Measurements from ENCODE around the gene HPN.
"Not testable (repeated sequence)": the region's sequence is repeated elsewhere in the genome, so short reads cannot be mapped to it uniquely, and the experiment has no call there.

HPN gene

DNA sequence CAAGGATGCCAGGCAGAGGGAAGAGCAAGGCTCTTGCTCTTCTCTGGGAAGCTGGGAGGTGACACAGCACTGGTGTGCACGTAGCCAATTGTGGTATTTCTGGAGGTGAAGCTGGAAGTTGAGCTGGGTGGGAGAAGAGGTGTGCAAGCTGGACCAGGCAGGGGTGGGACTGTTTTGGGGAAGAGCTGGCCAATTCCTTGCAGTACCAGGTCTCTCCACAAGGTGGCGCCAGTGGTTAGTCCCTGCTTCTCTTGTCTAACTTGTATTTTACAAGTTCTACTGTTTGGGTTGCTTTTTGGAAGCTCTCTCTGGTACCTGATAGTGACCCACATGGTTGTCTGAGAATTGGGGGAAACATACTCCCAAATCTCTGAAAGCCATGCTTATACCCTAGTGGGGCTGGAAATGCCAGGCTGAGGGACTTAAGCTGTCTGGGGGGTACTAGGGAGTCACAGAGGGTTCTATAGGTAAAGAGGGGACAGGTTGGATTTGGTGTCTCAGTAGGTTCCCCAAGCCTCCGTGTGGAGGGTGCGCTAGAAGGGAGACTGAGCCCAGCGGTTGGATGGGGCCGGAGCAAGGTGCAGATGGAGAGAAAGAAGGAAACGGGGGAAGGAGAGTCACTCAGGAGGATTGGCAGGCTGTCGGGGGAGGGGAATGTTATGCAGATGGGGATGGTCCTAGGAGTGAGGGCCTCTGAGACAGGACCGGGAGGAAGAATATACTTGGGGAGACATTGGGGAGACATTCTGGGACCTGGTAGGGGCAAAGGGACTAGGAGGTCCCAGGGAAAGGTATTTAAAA is 3.0 kb downstream of the HPN start:
- peak; percentile 72 for DNase-seq

DNA sequence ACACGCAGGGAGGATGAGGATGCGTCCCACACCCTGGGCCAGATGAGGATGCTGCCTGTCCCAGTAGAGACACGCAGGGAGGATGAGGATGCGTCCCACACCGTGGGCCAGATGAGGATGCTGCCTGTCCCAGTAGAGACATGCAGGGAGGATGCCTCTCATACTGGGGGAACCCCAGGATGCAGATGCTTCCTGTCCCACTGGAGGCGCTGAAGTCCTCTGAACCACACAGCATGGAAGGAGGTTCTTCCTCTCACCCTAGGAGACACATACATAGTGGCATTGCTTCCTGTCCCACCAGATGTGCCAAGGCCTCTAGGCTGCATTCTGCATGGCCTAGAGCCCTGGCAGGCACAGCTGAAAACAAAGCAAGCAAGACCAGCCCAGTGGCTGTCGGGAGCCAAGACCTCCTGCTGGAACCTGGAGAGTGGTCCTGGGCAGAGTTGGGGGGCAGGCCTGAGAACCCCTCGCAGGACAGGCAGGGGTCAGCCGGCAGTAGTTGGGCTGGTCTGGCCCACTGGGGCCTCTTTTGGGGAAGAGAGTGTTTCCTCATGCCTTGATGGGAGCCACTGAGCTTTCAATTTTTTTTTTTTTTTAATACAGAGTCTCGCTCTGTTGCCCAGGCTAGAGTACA is 4.3 kb downstream of the HPN start:
- peak; percentile 52 for DNase-seq

GRCh38 chr19:35046461-35046860 is 4.9 kb downstream of the HPN start:
- no peak for DNase-seq

- peak; percentile 85 for DNase-seq
Measured at GRCh38 chr19:35048911-35049411, 7.4 kb downstream of the HPN start.

- peak; percentile 68 for DNase-seq
Measured at GRCh38 chr19:35049456-35049855, 7.9 kb downstream of the HPN start.

- not testable (repeated sequence) for DNase-seq
Measured at GRCh38 chr19:35050662-35051061, 9.1 kb downstream of the HPN start.

DNA sequence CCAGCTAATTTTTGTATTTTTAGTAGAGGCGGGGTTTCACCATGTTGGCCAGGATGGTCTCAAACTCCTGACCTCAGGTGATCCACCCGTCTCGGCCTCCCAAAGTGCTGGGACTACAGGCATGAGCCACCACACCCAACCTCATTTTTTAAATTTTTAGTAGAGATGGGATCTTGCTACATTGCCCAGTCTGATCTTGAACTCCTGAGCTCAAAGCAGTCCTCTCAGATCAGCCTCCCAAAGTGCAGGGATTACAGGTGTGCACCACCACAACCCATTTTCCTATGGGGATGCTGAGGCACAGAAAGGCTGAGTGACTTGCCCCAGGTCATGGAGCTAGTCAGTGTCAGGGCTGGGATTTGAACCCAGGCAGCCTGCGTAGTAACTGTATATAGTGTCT is 9.7 kb downstream of the HPN start:
- not testable (repeated sequence) for DNase-seq

DNA sequence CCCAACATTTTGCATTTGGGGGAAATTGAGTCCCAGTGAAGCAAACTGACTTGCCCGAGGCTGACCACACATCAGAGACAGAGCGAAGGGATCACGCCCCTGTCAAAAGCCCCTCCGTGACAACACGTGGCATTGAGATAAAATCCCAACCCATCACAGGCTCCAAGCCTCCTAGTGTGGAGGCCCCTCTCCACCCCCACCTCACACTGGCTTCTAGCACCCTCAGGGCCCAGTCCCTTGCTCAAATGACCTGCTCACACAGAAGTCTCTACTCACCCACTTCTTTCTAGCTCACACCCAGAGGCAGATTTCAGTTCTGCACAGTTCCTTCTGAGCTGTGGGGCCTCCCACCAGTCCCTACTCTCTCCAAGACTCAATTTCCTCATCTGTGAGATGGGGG is 10.3 kb downstream of the HPN start:
- DNase-seq: no peak

- DNase-seq: peak; percentile 22
Measured at GRCh38 chr19:35052599-35053190, 11.2 kb downstream of the HPN start.

DNA sequence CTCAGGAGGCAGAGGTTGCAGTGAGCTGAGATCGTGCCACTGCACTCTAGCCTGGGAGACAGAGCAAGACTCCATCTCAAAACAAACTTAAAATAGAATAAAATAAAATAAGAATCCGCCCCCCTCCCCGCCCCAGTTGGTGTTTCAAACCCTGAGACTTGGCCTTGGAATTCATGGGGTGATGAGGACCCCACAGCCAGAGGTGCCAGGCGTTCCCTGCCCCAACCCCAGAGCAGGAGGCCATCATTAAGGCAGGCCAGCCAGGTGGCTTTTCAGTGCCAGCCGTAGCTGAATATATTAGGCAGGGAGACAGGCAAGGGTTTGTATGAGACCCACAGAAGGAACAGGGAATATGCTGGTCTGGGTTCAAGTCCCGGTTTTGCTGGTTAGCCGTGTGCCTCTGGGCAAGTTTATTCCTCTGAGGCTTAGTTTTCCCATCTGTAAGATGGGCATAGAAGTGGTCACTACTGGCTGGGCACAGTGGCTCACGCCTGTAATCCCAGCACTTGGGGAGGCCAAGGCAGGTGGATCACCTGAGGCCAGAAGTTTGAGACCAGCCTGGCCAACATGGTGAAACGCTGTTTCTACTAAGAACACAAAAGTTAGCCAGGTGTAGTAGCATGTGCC is 12.3 kb downstream of the HPN start:
- no peak for DNase-seq

- no peak for DNase-seq
Measured at GRCh38 chr19:35054626-35055025, 13.1 kb downstream of the HPN start.

DNA sequence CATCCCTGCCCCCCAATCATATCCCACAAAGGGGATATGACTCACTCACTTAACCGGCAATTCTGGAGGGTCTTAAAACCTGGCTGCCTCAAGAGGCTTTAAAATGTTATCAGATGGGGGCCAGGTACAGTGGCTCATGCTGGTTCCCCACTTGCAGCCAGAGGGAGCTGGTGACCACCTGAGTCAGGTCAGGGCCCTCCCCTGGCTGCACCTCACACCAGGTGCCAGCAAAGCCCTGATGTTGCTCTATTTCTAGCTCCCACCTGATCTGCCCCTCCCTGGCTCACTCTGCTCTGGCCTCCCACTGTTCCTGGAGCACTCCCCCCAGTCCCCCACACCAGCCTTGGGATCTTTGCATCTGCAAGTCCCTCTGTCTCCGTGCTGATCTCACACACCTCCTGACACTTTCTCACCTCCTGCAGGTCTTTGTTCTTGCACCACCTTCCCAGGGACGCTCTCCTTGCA is 14.2 kb downstream of the HPN start:
- no peak for DNase-seq

DNA sequence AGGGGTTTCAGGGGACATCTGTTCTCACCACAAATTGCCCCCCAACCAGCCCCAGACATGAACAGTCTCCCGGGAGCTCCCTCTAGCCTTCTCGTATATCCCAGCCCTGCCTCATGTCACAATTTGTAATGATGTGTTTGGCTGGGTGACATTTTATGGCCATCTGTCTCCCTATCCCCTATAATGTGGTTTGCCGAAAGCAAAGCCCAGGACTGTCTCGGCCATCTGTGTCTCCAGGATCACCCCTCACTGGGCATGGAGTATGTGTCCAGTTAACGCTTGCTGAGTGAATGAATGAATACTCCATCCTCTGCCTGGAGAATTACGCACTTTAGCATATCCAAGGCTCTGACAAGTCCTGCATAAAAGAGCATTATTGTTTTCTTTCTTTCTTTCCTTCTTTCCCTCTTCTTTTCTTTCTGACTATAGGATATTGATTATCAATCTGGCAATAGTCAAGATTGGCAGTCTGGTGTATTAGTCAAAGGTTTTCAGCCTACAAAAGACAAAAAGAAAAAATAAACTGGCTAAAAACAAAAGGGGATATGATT is 15.1 kb downstream of the HPN start:
- no peak for DNase-seq

DNA sequence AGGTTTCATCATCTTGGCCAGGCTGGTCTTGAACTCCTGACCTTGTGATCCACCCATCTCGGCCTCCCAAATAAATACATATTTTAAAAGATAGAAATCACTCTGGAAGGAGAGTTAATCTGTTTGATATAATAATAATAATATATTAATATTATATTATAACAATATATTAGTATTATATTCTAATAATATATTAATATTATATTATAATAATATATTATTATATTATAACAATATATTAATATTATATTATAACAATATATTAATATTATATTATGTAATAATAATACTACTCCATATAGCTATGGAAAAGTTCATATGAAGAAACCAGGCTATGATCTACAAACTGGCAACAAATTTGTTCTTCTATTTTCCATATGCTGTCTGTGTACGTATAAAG is 16.8 kb downstream of the HPN start:
- DNase-seq: no peak

DNA sequence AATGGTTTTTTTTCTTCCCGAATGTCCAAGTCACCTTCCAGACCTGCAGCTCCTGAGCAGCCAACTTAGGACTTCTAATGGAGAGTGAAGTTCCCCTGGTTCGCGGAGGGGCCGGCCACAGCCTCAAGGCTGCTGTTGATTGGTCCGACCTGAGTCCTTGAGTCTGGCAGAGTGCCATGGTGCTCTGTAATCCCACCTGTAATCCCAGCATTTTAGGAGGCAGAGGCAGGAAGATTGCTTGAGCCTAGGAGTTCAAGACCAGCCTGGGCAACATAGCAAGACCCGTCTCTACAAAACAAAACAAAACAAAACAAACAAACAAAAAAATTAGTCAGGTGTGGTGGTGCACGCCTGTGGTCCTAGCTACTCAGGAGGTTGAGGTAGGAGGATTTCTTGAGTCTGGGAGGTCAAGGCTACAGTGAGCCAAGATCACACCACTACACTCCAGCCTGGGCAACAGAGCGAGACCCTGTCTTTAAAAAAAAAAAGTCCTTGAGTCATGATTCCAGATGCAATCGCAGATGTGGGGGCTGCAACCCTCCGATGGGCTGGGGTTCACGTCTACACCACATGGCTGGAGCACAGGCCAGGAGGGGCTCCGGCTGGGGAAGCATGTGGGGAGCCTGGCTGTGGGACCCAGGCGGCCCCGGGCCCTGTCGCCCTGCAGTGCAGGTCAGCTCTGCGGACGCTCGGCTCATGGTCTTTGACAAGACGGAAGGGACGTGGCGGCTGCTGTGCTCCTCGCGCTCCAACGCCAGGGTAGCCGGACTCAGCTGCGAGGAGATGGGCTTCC is 17.7 kb downstream of the HPN start:
- no peak for DNase-seq

- DNase-seq: no peak
Measured at GRCh38 chr19:35059799-35060091, 18.2 kb downstream of the HPN start.

DNA sequence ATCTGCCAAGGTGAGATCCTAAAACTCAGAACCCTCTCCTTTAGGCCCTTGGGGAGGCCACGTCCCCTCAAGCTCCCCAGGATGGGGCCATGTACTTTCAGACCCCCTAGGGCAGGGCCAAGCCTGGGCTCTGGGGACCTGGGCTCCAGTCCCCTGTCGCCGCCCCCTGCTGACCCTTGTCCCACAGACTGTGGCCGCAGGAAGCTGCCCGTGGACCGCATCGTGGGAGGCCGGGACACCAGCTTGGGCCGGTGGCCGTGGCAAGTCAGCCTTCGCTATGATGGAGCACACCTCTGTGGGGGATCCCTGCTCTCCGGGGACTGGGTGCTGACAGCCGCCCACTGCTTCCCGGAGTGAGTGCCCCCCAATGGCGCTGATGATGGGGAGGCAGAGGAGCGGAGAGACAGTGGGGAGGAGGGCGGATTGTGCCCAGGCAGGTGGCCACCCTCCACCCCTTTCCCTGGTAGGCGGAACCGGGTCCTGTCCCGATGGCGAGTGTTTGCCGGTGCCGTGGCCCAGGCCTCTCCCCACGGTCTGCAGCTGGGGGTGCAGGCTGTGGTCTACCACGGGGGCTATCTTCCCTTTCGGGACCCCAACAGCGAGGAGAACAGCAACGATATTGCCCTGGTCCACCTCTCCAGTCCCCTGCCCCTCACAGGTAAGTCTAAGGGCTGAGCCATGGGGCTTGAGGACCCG is 18.8 kb downstream of the HPN start:
- DNase-seq: no peak

DNA sequence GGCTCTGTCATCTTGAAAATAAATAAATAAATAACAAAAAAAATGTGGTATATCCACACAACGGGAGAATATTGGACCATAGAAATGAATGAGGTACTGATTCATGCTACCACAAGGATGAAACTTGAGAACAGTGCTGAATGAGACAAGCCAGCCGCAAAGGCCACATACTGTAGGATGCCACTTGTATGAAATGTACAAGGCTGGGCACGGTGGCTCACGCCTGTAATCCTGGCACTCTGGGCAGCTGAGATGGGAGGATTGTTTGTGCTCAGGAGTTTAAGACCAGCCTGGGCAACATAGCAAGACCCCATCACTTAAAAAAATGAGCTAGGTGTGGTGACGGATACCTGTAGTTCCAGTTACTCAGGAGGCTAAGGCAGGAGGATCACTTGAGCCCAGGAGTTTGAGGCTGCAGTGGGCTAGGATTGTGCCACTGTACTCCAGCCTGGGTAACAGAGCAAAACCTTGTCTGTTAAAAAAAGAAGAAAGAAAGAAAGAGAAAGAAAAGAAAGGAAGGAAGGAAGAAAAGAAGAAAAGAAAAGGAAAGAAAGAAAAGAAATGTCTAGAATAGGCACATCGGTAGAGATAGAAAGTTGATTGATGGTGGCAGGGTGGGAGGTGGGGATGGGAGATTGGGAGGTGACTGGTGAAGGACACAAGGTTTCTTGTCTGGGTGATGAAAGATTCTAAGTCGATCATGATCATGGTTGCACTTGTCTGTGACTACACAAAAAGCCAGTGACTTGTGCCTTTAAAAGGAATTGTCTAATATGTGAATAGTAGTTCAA is 20.3 kb downstream of the HPN start:
- no peak for DNase-seq

GRCh38 chr19:35062942-35063341 is 21.4 kb downstream of the HPN start:
- no peak for DNase-seq

DNA sequence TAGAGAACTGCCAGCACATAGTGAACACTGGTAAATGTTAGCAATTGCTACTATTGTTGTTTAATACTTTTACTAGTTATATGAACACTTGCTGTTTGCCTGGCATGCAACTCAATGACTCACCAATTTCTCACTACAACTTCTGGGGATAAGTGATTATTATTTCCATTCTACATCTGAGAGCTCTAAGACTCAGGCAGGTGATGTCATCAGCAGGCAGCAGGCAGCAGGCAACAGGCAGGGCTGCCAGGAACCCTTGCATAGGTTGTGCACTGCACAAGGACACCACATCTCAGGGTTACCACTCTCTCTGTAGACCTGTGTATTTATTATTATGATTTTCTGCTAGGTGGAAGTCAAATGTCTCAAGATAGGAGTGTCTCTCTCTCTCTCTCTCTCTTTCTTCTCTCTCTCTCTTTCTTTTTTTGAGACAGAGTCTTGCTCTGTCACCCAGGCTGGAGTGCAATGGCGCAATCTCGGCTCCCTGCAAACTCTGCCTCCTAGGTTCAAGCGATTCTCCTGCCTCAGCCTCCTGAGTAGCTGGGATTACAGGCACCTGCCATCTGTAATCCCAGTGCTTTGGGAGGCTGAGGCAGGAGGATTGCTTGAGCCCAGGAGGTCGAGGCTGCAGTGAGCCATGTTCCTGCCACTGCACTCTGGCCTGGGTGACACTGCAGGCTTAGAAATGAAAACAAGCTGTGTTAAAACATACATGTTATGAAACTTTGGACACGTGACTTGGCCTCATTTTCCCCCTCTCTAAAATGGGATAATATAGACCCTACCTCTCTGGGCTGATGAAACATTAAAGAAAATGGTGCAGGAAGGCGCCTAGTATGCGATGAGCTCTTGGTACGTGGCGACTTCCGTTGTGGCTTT is 22.7 kb downstream of the HPN start:
- no peak for DNase-seq
